ENCODE data around the gene SMARCD1.
"Not testable (repeated sequence)": the region's sequence is repeated elsewhere in the genome, so short reads cannot be mapped to it uniquely, and the experiment has no call there.

The SMARCD1 gene

DNA sequence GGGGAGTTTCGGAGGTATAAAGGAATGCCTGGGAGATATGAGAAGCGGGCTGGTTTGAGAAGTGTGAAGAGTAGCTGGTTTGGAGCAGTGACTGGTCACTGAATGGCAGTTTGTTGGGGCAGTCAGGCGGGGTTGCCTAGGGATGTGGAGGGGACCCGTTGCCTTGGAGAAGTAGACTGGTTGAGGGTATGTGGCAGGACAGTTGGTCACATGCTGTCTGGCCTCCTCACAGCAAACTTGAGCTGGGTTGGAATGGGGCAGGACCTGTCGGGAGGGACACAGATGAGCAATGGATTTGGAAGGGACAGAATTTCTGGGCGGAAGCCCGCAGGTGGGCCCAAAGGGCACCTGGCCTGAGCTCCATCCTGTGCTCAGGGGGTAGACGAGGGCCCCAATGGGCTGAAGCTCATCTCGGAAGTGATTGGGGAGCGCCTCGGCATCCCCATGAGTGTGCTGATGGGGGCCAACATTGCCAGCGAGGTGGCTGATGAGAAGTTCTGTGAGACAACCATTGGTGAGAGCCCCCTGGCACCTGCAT is 20.8 kb downstream of the SMARCD1 start:
- DNase-seq = no peak

DNA sequence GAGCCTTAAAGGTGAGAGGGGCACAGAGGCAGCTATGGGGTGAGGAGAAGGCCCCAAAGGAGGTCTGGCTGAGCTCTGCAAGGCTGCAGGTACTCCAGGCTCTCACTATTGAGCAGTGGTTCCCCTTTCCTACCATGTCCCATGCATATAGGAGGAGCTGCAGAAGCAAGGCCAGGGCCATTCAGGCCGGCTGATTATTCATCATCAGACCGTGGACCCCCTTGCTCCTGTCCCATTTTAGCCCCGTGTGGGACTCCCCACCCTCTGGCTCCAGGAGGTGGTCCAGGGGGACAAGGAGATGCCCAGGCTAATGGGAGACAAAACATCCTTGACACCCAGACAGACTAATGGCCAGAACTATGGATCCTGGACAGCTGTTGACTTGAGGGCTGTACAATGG is 21.8 kb downstream of the SMARCD1 start:
- DNase-seq = no peak

DNA sequence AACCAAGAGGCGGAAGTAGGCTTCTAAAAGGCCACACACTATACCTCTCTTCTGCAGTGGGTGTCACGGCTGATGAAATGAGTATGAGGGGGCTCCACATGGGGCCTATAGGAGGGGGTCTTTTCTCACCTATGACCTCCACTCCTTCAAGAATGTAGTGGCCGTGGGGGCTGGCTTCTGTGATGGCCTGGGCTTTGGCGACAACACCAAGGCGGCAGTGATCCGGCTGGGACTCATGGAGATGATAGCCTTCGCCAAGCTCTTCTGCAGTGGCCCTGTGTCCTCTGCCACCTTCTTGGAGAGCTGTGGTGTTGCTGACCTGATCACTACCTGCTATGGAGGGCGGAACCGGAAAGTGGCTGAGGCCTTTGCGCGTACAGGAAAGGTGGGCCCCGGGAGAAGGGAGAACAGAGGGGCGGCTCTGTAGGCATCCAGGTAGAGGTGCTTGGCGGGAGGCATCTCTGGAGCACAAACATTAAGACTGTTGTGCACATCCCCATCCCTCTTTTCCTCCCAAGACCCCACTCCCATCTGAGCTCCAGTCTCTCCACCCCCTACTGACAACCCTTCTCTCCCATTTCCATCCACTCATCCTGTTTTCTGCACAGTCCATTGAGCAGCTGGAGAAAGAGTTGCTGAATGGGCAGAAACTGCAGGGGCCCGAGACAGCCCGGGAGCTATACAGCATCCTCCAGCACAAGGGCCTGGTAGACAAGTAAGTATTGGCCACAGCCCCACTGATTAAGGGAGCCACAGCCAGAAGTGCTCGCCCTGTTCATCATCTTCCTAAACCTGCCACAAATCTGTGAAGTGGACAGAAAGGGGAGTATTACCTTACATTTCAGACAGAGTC is 22.5 kb downstream of the SMARCD1 start:
- DNase-seq = no peak

DNA sequence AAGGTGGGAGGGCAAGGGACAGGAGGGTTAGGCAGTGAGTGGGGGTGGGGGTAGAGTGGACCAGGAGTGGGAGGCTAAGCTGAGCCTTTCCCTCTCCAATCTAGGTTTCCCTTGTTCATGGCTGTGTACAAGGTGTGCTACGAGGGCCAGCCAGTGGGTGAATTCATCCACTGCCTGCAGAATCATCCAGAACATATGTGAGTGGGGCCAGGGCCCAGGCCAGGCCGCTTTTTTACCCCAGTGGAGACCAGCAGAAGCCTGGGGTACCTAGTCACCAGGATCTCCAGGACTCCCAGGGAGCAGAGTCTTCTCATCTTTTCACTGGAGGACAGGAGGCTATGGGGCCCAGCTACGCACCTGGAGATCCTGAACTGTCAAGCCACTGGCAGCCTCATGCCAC is 24.2 kb downstream of the SMARCD1 start:
- DNase-seq = no peak

DNA sequence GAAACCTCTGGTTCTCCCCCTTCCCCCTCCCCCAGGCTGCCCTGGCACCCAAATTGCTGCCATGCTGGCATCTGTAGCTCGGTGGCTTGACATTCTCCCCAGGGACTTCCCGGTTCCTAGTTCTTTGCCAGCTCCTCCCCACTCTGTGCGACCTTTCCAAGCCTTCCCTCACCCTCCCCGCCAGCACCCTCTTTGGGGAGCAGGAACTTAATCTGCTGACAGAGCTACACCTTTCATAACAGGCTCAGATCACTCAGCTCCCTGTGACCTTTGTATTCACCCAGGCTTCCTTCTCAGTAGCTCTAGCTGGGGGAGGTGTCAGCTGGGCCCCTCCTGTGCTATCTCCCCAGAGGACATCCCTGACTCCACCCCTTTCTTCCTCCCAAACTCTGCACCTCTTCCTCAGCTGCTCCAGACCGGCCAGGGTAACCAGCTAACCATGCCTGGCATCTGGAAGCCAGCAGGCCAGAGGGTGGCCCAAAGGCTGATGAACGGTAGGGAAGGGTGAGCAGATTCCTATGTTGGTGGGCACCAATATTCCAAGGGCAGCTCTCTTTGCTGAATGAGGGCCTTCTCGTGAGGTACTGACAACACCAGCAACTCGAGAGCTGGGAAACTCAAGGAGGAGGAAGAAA is 25.1 kb downstream of the SMARCD1 start:
- no peak for DNase-seq

DNA sequence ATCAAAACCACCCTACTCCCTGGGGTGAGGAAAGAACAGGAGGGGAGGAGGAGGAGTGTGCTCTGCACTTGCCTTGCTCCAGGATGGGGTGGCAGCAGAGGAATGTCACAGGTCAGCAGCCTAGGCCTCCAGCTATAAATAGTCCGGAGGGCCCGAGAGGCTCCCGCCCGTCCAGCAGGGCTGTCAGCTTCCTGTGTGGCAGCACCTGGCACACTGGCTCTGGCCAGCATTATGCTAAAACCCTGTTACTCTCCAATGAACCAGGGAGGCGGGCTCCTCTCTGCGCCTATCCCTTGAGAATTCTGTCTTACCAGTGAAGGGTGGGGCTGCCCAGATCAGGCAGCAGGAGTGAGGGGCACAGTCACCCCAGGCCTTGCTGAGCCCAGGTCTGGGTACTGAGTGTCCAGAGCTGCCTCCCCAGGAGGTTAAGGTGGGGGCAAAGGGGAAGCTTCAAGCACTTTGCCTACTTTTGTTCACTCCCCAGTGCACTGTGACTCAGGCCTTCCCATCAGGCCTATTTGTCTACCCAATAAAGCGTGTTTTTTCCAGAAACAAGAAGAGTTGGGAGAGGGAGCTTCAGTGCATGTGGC is 25.7 kb downstream of the SMARCD1 start:
- DNase-seq = peak in 1 of 2 experiments; percentile 13

DNA sequence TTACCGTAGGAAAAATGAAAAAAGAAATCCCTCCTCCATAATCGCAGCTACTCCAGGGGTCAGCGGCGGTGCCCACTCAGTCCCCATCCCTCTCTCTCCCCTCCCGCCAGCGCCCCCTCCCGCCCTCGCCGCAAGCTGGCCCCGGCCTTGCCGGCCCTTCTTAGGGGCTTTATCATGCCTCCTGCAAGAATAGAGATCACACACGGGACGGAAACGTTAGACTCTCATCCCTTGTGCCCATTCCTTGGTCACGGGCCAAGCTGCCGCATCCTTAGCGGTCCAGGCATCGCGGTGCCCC is 26.2 kb downstream of the SMARCD1 start:
- DNase-seq = no peak

DNA sequence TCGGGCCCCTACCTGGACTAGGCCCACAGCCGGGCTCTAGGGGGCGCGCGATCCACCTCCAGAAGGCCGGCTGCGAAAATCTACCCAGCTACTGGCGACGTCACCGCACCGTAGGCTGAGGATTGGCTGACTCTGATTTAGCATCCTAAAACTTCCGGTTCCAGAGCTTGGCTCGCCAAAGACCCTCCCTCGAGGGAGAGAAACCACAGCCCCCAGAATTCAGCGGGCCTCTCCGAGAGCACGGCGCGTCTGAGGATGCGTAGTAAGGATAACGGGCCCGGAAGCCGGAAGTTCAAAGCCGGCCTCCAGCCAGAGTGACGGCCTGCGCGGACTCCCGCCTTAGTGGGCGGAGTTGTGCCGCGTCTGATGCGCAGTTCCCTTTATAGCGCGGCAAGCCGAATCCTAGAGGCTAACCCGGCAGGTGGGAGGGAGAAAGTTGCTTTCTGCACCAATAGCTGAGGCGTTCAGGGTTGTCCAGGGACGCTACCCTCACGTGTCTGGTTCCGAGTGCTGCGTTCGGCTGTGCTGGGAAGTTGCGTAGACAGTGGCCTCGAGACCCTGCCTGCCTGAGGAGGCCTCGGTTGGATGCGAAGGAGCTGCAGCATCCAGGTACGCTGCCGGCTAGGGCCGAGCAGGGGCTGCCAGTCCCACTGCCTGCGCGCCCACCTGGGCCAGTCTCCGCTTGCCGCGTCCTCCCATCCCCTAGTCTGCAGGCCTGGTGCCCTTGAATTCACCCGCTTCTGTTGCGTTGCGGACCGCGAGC is 26.7 kb downstream of the SMARCD1 start, which contains the start of gene COX14:
Gene COX14, plus strand, starts transcription at position 544 of the 763 bp plus-strand sequence. CDS start 7,808 bp downstream, outside the sequence.
- DNase-seq = peak; percentile 99

DNA sequence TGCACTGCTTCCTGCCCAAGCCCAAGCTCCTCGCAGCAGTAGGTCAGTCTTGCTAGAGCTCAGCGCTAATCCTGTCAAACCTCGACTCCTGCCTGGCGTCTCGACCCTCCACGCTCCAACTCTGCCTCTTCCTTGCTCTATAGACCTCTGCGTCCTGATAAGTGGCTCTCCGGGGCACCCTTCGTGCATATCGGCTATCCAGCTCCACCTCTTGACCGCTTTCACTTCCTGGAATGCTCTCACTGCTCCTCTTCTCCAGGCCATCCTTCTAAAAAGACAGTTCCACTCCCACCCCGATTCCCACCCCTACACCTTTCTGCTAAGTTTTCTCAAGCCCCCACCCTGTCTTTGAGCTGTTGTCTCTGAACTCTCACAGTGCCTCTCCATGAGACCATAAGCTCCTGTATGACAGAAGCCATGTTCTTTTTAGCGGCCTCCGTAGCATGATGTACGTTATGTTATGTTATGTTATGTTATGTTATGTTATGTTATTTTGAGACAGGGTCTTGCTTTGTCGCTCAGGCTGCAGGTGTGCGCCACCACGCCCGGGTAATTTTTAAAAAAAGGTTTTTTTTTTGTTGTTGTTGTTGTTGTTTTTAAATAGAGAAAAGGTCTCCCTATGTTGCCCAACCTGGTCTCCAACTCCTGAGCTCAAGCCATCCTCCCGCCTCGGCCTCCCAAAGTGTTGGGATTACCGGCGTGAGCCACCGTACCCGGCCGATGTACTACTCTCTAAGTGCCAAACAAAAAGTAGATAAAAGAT is 27.5 kb downstream of the SMARCD1 start:
- DNase-seq = no peak

DNA sequence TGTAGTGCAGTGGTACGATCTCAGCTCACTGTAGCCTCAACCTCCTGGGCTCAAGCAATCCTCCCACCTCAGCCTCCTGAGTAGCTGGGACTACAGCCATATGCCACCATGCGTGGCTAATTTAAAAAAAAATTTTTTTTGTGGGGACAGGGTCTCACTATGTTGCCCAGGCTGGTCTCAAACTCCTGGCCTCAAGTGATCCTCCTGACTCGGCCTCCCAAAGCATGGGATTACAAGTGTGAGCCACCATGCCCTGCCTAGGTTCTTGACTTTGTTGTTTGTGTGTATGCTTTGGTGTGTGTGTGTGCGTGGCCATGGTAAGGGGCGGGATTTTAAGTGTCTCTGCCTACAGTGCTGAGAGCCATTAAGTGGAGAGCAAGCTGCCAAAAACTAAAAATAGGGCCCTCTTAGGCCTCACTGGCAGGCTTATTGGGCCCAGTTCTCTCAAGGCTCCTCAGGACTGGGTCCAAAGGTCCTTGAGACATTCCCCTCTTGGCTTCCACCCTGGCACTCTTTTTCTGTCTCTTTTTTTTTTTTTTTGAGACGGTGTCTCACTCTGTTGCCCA is 32.0 kb downstream of the SMARCD1 start:
- DNase-seq = no peak

DNA sequence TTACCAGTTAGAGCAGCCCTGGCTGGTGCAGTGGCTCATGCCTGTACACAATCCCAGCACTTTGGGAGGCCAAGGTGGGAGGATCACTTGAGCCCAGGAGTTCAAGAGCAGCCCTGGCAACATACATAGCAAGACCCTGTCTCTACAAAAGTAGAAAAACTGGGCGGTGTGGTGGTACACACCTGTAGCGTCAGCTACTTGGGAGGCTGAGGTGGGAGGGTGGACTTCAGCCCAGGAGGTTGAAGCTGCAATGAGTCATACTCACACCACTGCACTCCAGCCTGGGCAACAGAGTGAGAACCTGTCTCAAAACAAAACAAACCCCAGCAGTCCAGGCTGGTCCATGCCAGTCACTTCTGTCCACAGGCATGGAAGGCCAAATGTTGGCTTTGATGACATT is 34.2 kb downstream of the SMARCD1 start:
- no peak for DNase-seq

DNA sequence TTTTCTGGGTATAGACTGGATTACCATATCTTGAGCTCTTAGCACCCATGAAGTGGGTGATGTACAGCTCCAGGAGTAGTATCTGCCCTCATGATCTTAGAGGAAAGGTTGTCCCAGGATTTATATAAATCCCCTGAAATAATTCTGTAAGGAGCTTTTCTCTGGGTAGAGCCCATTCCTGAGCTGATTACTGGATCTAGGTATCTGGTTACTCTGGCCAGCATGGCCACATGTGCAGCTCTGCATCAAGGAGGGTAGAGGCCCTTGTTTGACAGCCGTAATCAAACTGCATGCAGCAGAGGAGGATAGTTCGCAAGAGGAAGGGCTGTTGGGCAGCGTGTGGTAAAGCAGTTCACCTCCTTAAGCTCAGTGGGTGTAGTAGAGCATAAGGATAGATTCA is 35.4 kb downstream of the SMARCD1 start:
- DNase-seq = no peak

DNA sequence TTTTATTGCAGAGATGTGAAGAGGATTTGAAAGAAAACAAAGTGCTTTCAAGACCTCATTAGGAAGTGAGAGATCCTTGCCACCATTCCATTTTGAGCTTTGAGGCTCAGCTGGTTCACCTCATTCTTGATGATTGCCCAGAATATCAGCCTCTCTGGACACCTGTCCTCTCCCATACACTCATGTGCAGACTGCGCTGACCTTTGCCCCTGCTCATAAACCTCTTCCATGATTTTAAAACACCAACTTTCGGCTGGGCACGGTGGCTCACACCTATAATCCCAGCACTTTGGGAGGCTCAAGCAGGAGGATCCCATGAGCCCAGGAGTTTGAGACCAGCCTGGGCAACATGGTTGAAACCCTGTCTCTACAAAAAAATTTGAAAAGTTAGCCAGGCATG is 35.8 kb downstream of the SMARCD1 start:
- DNase-seq = no peak

DNA sequence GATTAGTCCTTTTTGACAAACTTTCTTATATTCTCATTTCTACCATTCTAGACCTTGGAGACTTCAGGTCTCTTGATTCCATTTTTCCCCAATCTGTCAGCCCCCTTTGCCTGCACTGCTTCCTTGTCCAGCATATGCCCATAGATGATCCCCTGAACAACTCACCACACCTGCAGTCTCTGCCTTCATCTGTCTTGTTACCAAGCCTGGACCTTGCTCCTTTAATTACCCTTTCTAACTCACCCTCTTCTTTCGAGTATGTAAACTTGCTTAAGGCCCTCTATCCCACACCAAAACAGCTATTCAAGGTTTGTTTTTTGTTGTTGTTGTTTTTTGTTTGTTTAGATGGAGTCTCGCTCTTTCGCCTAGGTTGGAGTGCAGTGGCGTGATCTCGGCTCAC is 36.5 kb downstream of the SMARCD1 start:
- no peak for DNase-seq

DNA sequence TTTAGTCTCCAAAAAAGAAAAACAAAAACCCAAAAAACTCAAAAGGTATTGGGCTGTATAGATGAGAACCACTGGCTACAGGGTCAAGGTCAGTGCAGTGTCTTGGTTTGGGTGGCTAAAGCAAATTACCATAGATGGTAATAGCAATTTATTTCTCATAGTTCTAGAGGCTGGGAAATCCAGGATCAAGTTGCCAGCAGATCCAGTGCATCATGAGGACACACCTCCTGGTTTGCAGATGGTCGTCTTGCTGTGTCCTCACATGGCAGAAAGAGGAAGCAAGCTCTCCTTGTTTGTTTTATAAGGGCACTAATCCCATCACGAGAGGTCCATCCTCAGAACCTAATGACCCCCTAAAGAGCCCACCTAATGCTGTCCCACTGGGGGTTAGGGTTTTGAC is 38.1 kb downstream of the SMARCD1 start:
- no peak for DNase-seq

DNA sequence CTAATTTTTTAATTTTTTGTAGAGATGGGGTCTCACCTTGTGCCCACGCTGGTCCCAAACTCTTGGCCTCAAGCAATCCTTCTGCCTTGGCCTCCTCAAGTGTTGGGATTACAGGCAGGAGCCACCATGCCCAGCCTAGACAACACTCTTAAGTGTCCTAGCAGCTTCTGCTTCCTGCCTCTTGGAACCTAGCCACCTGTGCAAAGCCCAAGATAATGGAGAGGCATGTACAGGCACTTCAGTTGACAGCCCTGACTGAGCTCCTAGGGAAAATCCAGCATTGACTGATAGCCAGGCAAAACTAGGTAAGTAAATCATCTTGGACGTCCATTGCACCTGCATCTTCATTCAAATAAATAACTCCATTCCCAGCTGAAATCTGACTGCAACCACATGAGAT is 42.4 kb downstream of the SMARCD1 start:
- DNase-seq = no peak

DNA sequence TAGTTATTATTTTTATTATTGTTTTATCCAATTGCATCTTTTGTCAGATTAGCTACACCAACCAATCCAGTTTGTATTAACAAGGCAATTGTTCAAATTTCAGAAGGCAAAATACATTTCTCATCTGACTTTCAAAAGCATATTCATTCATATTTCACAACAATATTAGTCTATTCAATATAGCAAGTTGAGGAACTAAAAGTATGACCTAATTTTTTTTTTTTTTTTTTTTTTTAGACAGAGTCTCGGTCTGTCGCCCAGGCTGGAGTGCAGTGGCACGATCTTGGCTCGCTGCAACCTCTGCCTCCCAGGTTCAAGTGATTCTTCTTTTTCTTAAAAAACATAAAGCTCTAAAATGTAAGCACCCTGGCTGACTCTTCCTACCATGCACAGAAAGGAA is 44.1 kb downstream of the SMARCD1 start:
- DNase-seq = no peak

DNA sequence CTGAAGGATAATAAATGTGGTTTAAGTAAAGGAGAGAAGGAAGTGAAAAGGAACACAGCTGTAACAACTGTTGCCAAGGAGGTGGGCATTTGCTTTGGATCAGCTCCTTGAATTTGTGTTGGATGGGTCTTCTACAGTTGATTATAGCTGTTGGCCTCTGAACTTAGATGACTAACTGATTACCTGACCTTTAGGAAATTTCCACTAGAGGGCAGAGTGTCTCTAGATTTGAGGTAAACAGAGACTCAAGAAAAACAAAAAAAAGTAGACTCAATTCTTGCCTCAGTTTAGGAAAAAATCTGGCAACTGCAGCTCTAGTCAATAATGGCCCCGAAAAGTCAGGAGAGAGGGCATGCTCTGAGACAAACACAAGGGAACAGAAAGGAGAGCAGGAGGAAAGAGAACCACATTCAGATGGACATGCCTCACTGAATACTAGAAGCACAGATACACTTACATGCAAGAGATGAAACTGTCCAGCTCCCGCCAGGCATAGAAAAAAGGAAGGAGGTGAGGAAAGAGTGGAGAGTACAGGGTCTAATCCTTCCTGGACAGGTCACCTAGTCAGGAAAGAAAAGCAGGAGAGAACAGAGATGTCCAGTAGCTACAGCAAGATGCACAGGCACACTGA is 47.5 kb downstream of the SMARCD1 start:
- DNase-seq = no peak

DNA sequence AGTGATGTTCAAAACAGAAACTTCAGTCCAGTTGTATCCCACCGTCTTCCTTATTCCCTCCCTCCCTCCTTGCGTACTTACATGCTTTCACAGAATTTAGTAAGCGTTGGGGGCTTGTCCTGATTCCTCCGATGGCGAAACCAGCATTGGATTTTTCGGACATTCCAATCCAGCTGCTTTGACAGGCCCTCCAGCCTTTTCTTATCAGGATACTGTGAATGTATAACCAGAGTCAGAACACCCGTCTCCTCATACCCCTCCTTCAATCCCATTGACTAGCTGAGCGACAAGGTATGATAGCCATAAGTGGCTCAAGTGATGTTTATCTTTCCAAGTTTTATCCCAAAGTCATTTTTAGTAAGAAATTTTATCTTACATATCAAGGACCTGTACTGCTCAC is 57.9 kb downstream of the SMARCD1 start:
- DNase-seq = no peak

DNA sequence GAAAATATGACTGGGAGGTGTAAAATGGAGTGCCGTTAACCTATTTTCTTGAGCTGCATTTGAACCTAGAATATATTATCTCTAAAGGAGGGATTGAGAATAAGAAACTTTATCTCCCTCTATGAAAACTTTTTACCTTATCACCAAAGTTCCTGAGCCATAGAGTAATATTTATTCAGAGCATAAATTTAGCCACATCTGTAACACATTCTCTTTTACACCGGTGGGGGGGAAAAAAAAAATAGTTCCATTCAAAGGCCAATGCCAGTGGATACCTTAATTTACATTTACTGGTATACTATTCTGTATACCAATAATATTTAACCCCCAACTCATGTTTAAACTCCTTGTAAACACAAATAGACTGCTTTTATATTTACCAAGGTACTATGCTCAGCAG is 60.3 kb downstream of the SMARCD1 start:
- no peak for DNase-seq

DNA sequence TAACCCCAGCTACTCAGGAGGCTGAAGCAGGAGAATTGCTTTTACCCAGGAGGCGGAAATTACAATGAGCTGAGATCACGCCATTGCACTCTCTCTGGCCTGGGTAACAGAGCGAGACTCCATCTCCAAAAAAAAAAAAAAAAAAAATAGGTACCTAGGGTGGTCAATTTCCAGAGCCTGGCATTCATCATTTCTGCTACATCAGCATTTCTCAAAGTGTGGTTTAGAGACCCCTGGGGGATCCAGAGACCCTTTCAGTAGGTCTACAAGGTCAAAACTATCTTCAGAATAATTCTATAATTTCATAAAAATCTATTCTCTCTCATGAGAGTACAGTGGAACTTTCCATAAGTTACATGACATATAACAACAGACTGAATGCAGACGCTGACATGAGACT is 62.1 kb downstream of the SMARCD1 start:
- no peak for DNase-seq

DNA sequence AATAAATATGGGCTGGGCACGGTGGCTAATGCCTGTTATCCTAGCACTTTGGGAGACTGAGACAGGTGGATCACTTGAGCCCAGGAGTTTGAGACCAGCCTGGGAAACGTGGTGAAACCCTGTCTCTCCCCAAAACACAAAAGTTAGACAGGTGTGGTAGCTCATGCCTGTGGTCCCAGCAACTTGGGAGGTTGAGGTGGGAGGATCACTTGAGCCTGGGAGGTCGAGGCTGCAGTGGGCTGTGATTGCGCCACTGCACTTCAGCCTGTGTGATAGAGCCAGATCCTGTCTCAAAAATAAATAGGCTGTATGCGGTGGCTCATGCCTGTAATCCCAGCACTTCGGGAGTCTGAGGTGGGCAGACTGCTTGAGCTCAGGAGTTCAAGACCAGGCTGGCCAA is 62.9 kb downstream of the SMARCD1 start:
- DNase-seq = not testable (repeated sequence)
